Colon (tissue), 2 donors: Measurements from ENCODE around the gene RBM38.

Source experiments
- FAIRE-seq: peaks from 2 replicates; lab custom pipeline; 2012; peaks lifted over from hg19 to GRCh38; lab: Jason Lieb, UNC
- donor health status: control.
- donor health status: control.

RBM38 gene

GRCh38 chr20:57437672-57438330 is 46.6 kb downstream of the RBM38 start:
- no peak for FAIRE-seq

- FAIRE-seq: no peak
Observed at GRCh38 chr20:57438552-57438951, 47.4 kb downstream of the RBM38 start.

GRCh38 chr20:57439432-57439831 is 48.2 kb downstream of the RBM38 start:
- no peak for FAIRE-seq

GRCh38 chr20:57439993-57440392 is 48.8 kb downstream of the RBM38 start:
- no peak for FAIRE-seq

- FAIRE-seq: no peak
Observed at GRCh38 chr20:57440678-57441509, 49.7 kb downstream of the RBM38 start.

GRCh38 chr20:57441510-57442154 is 50.4 kb downstream of the RBM38 start:
- FAIRE-seq: no peak

GRCh38 chr20:57442158-57442887 is 51.1 kb downstream of the RBM38 start:
- no peak for FAIRE-seq

- FAIRE-seq: no peak
Observed at GRCh38 chr20:57442888-57443239, 51.7 kb downstream of the RBM38 start.

- no peak for FAIRE-seq
Observed at GRCh38 chr20:57443349-57444265, 52.4 kb downstream of the RBM38 start.

GRCh38 chr20:57444394-57445048 is 53.3 kb downstream of the RBM38 start:
- no peak for FAIRE-seq

GRCh38 chr20:57445298-57445697 is 54.1 kb downstream of the RBM38 start:
- FAIRE-seq: no peak

GRCh38 chr20:57445774-57446173 is 54.6 kb downstream of the RBM38 start:
- FAIRE-seq: no peak

GRCh38 chr20:57448764-57449354 is 57.7 kb downstream of the RBM38 start:
- no peak for FAIRE-seq

- FAIRE-seq: no peak
Observed at GRCh38 chr20:57449398-57450354, 58.5 kb downstream of the RBM38 start.

GRCh38 chr20:57450419-57450818 is 59.2 kb downstream of the RBM38 start:
- no peak for FAIRE-seq

GRCh38 chr20:57450931-57451330 is 59.7 kb downstream of the RBM38 start:
- no peak for FAIRE-seq

- no peak for FAIRE-seq
Observed at GRCh38 chr20:57451431-57451794, 60.2 kb downstream of the RBM38 start.

GRCh38 chr20:57451795-57452661 is 60.8 kb downstream of the RBM38 start:
- FAIRE-seq: no peak
